SIG-M5 treated with dmso at 0.1 percent for 504 hours (cell line): Measurements from ENCODE around the gene EEFSEC.

Source experiments
- DNase-seq: peaks from one replicate; lab custom pipeline; 2025; ENCODE audit not compliant: unreplicated experiment; lab: John Stamatoyannopoulos, UW

Gene EEFSEC

GRCh38 chr3:128240232-128240631 is 87.0 kb downstream of the EEFSEC start:
- DNase-seq = no peak

GRCh38 chr3:128241741-128242140 is 88.5 kb downstream of the EEFSEC start:
- DNase-seq = no peak

GRCh38 chr3:128242818-128243601 is 89.7 kb downstream of the EEFSEC start:
- peak; percentile 73 for DNase-seq

DNA sequence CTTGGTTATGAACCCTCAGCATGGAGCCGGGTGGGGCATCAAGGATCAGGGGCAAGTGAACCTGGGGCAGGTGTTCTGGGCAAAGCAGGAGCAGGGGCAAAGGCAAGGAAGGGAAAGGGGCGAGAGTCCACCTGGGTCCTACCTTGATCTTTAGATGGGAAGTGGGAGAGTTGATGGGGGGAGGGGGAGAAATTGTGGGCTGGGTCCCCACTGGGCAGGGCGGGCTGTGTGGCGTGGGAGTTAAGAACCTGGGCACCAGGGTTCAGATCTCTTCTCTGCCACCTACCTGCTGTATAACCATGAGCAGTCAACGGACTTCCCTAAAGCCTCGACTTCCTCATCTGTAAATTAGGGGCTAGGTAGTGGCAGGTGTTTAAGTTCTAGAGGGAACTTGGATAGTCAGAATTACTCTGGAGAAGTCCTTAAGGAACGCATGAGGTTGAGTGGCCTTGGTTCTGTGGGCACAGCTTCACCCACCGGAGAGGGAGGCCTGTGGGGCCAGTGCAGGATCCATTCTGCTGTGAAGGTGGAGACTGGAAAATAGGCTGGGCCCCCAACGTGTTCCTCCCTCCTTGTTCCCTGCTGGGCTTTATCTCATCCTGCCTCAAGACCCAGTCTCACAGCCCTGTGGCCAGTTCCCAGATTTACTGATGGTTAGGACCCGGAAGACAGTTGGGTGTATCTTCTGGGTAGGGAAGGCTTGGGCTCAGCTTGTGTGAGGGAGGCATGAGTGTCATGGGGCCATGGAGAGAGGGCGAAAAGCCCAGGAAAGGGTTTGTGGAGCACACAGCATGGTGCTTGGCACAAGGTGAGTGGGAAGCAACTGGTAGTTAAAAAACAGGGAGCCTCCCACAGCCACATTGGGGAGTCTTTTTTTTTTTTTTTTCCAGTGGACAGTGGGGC is 90.6 kb downstream of the EEFSEC start:
- no peak for DNase-seq

- no peak for DNase-seq
These were observed 92.2 kb downstream of the EEFSEC start for GRCh38 chr3:128245460-128245859.

GRCh38 chr3:128247666-128248409 is 94.6 kb downstream of the EEFSEC start:
- DNase-seq = no peak

DNA sequence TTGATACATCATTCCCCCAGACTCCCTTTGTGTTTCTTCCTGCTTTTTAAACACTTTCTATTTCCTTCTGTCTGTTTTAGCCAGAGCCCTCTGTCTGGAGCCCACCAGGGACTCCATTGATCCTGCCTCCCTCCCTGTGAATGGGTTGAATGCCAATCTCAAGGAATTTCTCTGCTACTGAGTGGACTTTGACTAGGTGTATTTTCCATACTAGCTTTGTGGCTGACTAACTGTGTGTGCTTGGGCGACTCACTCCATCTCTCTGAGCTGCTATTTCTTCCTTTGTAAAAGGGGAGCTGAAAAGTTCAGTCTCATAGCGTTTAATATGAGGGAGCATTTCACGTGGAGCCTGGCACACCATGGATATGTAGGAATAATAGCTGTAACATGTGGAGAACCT is 98.8 kb downstream of the EEFSEC start:
- DNase-seq = no peak

- no peak for DNase-seq
These were observed 99.9 kb downstream of the EEFSEC start for GRCh38 chr3:128253150-128253549.

- DNase-seq = no peak
These were observed 100.8 kb downstream of the EEFSEC start for GRCh38 chr3:128254066-128254590.

GRCh38 chr3:128254967-128255366 is 101.7 kb downstream of the EEFSEC start:
- DNase-seq = no peak

- no peak for DNase-seq
These were observed 102.8 kb downstream of the EEFSEC start for GRCh38 chr3:128256131-128256530.

GRCh38 chr3:128257632-128258031 is 104.4 kb downstream of the EEFSEC start:
- no peak for DNase-seq

DNA sequence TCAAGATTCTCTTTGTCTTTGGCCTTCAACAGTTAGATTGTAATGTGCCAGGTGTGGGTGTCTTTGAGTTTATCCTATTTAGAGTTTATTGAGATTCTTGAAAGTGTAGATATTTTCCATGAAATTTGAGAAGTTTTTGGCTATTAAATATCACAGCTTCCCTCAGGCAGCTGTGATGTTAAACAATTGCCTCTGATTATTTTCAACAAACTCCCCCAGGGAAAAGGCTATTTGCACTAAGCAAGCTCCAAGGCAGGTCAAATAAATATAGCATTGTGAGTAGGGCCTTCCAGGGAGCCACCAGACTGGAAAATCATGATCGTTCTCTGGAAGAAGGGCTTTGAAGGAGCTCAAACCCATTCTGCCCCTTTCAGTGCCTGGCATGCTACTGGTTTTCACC is 107.0 kb downstream of the EEFSEC start:
- no peak for DNase-seq

- DNase-seq = no peak
These were observed 109.2 kb downstream of the EEFSEC start for GRCh38 chr3:128262457-128262856.

GRCh38 chr3:128263118-128263517 is 109.8 kb downstream of the EEFSEC start:
- DNase-seq = no peak

GRCh38 chr3:128263946-128264345 is 110.7 kb downstream of the EEFSEC start:
- no peak for DNase-seq

GRCh38 chr3:128266453-128266852 is 113.2 kb downstream of the EEFSEC start:
- DNase-seq = no peak

GRCh38 chr3:128267541-128267940 is 114.3 kb downstream of the EEFSEC start:
- no peak for DNase-seq

GRCh38 chr3:128269006-128269775 is 115.9 kb downstream of the EEFSEC start:
- no peak for DNase-seq

GRCh38 chr3:128269796-128270195 is 116.5 kb downstream of the EEFSEC start:
- no peak for DNase-seq
